H9 (cell line): ENCODE measurements around the gene IST1. TPM values are rescaled to one million over a fixed set of nuclear protein-coding genes. Genes with fewer than 3 reads are reported as not detected.

Experiments used
- DNase-seq: peaks from one replicate; pipeline ENCODE4 v3.0.0-alpha.2; 2017
- H2AFZ ChIP-seq: one replicate; pipeline ENCODE4 v1.6.1; 2013; ENCODE audit warnings: mild to moderate bottlenecking, low read length, control low read depth, moderate library complexity
- H2AK5ac ChIP-seq: 2 replicates; pipeline ENCODE4 v1.6.1; 2013; ENCODE audit warnings: low read length, control low read depth, mixed read lengths; ENCODE audit not compliant: insufficient read length
- H2BK120ac ChIP-seq: one replicate; pipeline ENCODE4 v1.6.1; 2013; ENCODE audit warnings: low read depth, mild to moderate bottlenecking, low read length, control low read depth, inconsistent platforms; ENCODE audit not compliant: poor library complexity, severe bottlenecking
- H2BK12ac ChIP-seq: 2 replicates; pipeline ENCODE4 v1.6.1; 2013; ENCODE audit warnings: low read length, control low read depth, mixed read lengths, low read depth; ENCODE audit not compliant: insufficient read length
- H2BK15ac ChIP-seq: 2 replicates; pipeline ENCODE4 v1.6.1; 2013; ENCODE audit warnings: low read depth, low read length, control low read depth
- H2BK20ac ChIP-seq: one replicate; pipeline ENCODE4 v1.6.1; 2013; ENCODE audit warnings: low read depth, mild to moderate bottlenecking, low read length, control low read depth, inconsistent platforms; ENCODE audit not compliant: poor library complexity, severe bottlenecking
- H2BK5ac ChIP-seq: 2 replicates; pipeline ENCODE4 v1.6.1; 2013; ENCODE audit warnings: low read length, control low read depth, mixed read lengths; ENCODE audit not compliant: insufficient read length
- H3K14ac ChIP-seq: 2 replicates; pipeline ENCODE4 v1.6.1; 2013; ENCODE audit warnings: low read length, control low read depth; ENCODE audit not compliant: insufficient read depth
- H3K18ac ChIP-seq: 2 replicates; pipeline ENCODE4 v1.6.1; 2013; ENCODE audit warnings: low read depth, mild to moderate bottlenecking, mixed read lengths, low read length, control low read depth; ENCODE audit not compliant: insufficient read length
- H3K23ac ChIP-seq: 2 replicates; pipeline ENCODE4 v1.6.1; 2013; ENCODE audit warnings: low read length, control low read depth, mixed read lengths, low read depth; ENCODE audit not compliant: insufficient read length
- H3K23me2 ChIP-seq: 2 replicates; pipeline ENCODE4 v1.6.1; 2013; ENCODE audit warnings: low read depth, mild to moderate bottlenecking, mixed read lengths, low read length, control low read depth; ENCODE audit not compliant: insufficient read length, poor library complexity, severe bottlenecking
- H3K27ac ChIP-seq: 2 replicates; pipeline ENCODE4 v1.5.1; 2013; ENCODE audit warnings: low read length, control low read depth, mixed read lengths, low read depth; ENCODE audit not compliant: insufficient read length
- H3K27me3 ChIP-seq: 2 replicates; pipeline ENCODE4 v1.6.1; 2013; ENCODE audit warnings: low read length, control low read depth, inconsistent platforms; ENCODE audit not compliant: insufficient read depth
- H3K4ac ChIP-seq: 2 replicates; pipeline ENCODE4 v1.6.1; 2013; ENCODE audit warnings: low read depth, mild to moderate bottlenecking, control low read depth, inconsistent platforms, low read length, moderate library complexity
- H3K4me1 ChIP-seq: 2 replicates; pipeline ENCODE4 v1.6.1; 2013; ENCODE audit warnings: low read length, control low read depth, inconsistent platforms; ENCODE audit not compliant: insufficient read depth
- H3K4me2 ChIP-seq: 2 replicates; pipeline ENCODE4 v1.6.1; 2013; ENCODE audit warnings: low read length, control low read depth, mixed read lengths; ENCODE audit not compliant: insufficient read length, insufficient read depth
- H3K56ac ChIP-seq: 2 replicates; pipeline ENCODE4 v1.6.1; 2013; ENCODE audit warnings: low read depth, mild to moderate bottlenecking, mixed read lengths, low read length, control low read depth; ENCODE audit not compliant: insufficient read length
- H3K79me1 ChIP-seq: 2 replicates; pipeline ENCODE4 v1.6.1; 2013; ENCODE audit warnings: low read depth, mild to moderate bottlenecking, moderate library complexity, low read length, control low read depth, inconsistent platforms; ENCODE audit not compliant: insufficient read depth, poor library complexity, severe bottlenecking
- H3K79me2 ChIP-seq: 2 replicates; pipeline ENCODE4 v1.6.1; 2013; ENCODE audit warnings: low read length, control low read depth, inconsistent platforms; ENCODE audit not compliant: insufficient read depth
- H3K9ac ChIP-seq: 2 replicates; pipeline ENCODE4 v1.6.1; 2013; ENCODE audit warnings: low read length, control low read depth, mixed read lengths; ENCODE audit not compliant: insufficient read length; ENCODE audit errors: extremely low read depth
- H3K9me3 ChIP-seq: one replicate; pipeline ENCODE4 v1.6.1; 2013; ENCODE audit warnings: low read depth, low read length, inconsistent platforms; ENCODE audit not compliant: control insufficient read depth
- H3T11ph ChIP-seq: one replicate; pipeline ENCODE4 v1.6.1; 2013; ENCODE audit warnings: mild to moderate bottlenecking, low read length, control low read depth, inconsistent platforms
- H4K20me1 ChIP-seq: one replicate; pipeline ENCODE4 v1.6.1; 2013; ENCODE audit not compliant: control insufficient read depth, insufficient read length, insufficient read depth
- H4K5ac ChIP-seq: 2 replicates; pipeline ENCODE4 v1.6.1; 2013; ENCODE audit warnings: low read depth, mild to moderate bottlenecking, mixed read lengths, low read length, control low read depth; ENCODE audit not compliant: insufficient read length
- H4K8ac ChIP-seq: replicated peaks from 2 replicates; pipeline ENCODE4 v1.6.1; 2013; ENCODE audit warnings: low read length, control low read depth, mixed read lengths, low read depth; ENCODE audit not compliant: insufficient read length
- H4K91ac ChIP-seq: 2 replicates; pipeline ENCODE4 v1.6.1; 2013; ENCODE audit warnings: low read depth, mild to moderate bottlenecking, moderate library complexity, mixed read lengths, low read length, control low read depth; ENCODE audit not compliant: insufficient read length
- H3K27ac Mint-ChIP-seq, 3 experiments: 2 replicates in 2 of 3; 3 replicates in 1 of 3; pipeline ENCODE4 v1.8.0; 2020 to 2021; ENCODE audit warnings: mixed read lengths in 3 of 3, mild to moderate bottlenecking in 1 of 3, moderate library complexity in 1 of 3
- H3K27me3 Mint-ChIP-seq: 2 replicates; pipeline ENCODE4 v1.8.0; 2021; ENCODE audit warnings: low read depth, mild to moderate bottlenecking, moderate library complexity, mixed read lengths
- H3K36me3 Mint-ChIP-seq, 3 experiments: 2 replicates in 2 of 3; 3 replicates in 1 of 3; pipeline ENCODE4 v1.8.0; 2020 to 2021; ENCODE audit warnings: low read depth in 3 of 3, mixed read lengths in 3 of 3; ENCODE audit not compliant: insufficient read depth in 1 of 3
- H3K4me1 Mint-ChIP-seq, 2 experiments: 2 replicates each; pipeline ENCODE4 v1.8.0; 2020; ENCODE audit warnings: mixed read lengths in 2 of 2
- H3K4me3 Mint-ChIP-seq, 2 experiments: 2 replicates in 1 of 2; 3 replicates in 1 of 2; pipeline ENCODE4 v1.8.0; 2020 to 2021; ENCODE audit warnings: mild to moderate bottlenecking in 2 of 2, mixed read lengths in 2 of 2, moderate library complexity in 1 of 2
- H3K9me3 Mint-ChIP-seq, 2 experiments: 2 replicates in 1 of 2; 3 replicates in 1 of 2; pipeline ENCODE4 v1.8.0; 2020; ENCODE audit warnings: mild to moderate bottlenecking in 2 of 2, mixed read lengths in 2 of 2, moderate library complexity in 1 of 2
- WGBS: extraction: QIAGEN DNeasy Blood & Tissue Kit; methylation state at CpG from one replicate; pipeline ENCODE4 v1.1.7; 2013; ENCODE audit warnings: missing lambda C conversion rate, low lambda C conversion rate, mixed read lengths; ENCODE audit not compliant: insufficient read length; ENCODE audit errors: extremely low coverage; 5-methylcytosine and 5-hydroxymethylcytosine counted together
- total RNA-seq: library from RNA; stranded (reverse); gene quantifications from 2 replicates; pipeline ENCODE4 v1.2.1, GENCODE V29; 2021
- TF ChIP-seq, protein P1 (sequence below): fragments of 200-600 bp; sonication (generic); conservative IDR thresholded peaks from 3 replicates; pipeline ENCODE4 v1.8.0; 2021; ENCODE audit warnings: antibody characterized with exemption, mild to moderate bottlenecking

IST1 gene
- total RNA-seq, 1 experiment from 2014 or later = 263 TPM

DNA sequence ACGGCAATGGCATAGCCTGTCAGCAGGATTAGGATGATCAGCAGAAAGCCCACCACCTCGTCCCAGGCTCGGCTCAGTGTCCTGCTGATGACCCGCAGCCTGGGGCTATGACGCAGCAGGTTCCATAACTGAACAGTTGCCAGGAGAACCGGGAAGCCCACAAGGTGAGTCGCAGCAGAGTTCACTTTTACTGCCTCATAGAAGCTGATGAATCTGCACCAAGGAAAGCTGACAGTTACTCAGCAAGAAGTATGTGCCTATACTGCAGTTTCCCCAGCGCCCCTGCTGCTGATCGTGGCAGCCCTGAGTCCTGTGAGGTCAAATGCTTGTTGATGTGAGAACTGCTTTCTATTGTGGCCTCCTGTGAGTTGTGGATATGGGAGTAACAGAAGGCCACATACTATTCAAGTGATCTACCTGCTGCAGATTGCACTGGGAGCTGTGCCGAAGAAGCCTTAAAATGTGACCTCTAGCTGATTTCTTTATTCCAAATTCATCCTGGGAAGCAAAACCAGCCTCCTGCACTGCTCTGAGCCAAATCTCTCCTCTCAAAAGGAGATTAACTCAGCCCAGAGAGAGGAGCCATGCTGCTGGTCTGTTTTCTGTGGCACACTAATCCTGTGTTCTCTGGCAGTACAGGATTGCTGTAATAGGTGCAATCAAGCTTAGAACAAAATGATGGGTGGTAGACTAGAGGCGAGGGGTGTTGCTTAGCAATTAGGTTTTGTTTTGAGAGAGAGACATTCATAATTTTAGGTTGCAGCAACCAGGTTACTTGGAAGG is 38.8 kb downstream of the IST1 start:
- Histone ChIP-seq H2AFZ (no peak overlapping the region), H4K5ac (no peak overlapping the region), H3K4ac (no peak overlapping the region), H3K27ac (no peak overlapping the region), H2BK12ac (no peak overlapping the region), H3K23me2 (no peaks in the 10 kb centered on the region), H3K4me2 (no peak overlapping the region), H4K20me1 (no peaks in the 10 kb centered on the region), H3K9me3 (no peaks in the 10 kb centered on the region), H4K8ac (no peak overlapping the region), H2BK5ac (no peak overlapping the region), H3K9ac (no peak overlapping the region), H3K18ac (no peak overlapping the region), H3K27me3 (no peaks in the 10 kb centered on the region), H3T11ph (no peak overlapping the region), H2AK5ac (no peak overlapping the region), H2BK120ac (no peak overlapping the region), H3K4me1 (no peaks in the 10 kb centered on the region), H3K23ac (no peak overlapping the region), H3K79me2 (no peaks in the 10 kb centered on the region), H4K91ac (no peak overlapping the region), H2BK15ac (no peak overlapping the region), H3K79me1 (no peaks in the 10 kb centered on the region), H3K56ac (no peak overlapping the region), H2BK20ac (no peak overlapping the region), H3K14ac (no peak overlapping the region)
- TF ChIP-seq, protein P1, sequence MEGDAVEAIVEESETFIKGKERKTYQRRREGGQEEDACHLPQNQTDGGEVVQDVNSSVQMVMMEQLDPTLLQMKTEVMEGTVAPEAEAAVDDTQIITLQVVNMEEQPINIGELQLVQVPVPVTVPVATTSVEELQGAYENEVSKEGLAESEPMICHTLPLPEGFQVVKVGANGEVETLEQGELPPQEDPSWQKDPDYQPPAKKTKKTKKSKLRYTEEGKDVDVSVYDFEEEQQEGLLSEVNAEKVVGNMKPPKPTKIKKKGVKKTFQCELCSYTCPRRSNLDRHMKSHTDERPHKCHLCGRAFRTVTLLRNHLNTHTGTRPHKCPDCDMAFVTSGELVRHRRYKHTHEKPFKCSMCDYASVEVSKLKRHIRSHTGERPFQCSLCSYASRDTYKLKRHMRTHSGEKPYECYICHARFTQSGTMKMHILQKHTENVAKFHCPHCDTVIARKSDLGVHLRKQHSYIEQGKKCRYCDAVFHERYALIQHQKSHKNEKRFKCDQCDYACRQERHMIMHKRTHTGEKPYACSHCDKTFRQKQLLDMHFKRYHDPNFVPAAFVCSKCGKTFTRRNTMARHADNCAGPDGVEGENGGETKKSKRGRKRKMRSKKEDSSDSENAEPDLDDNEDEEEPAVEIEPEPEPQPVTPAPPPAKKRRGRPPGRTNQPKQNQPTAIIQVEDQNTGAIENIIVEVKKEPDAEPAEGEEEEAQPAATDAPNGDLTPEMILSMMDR = no peak
- Mint-ChIP-seq H3K27ac (peak overlapping the region; percentile 5 to 95 (median 66); a peak in 5 of 7 replicates), H3K4me3 (no peak overlapping the region), H3K4me1 (peaks cover 10 to 12% of the 10 kb centered on the region in 2 experiments), H3K27me3 (peaks cover 2% of the 10 kb centered on the region; the same call in 1 of the 2 replicates), H3K9me3 (no peaks in the 10 kb centered on the region), H3K36me3 (peaks cover 7 to 37% (median 11%) of the 10 kb centered on the region in 3 experiments; a peak in 6 of 7 replicates)
- no peak for DNase-seq
- WGBS = no CpG with 5 or more reads among the region's 11 CpGs
